Right lobe of liver (tissue), 6 donors: ENCODE data around the gene HSPA4. TPM values are rescaled to one million over a fixed set of nuclear protein-coding genes. Genes with fewer than 3 reads are reported as not detected.

Source experiments
- ATAC-seq, 4 donors: fragments of 200-7000 bp; cut with Tn5 transposase; one replicate each; pipeline ENCODE4 v1.9.1; 2020; ENCODE audit warnings: mild to moderate bottlenecking in 4 of 4, moderate library complexity in 4 of 4
- DNase-seq, 3 donors: peaks; one replicate each; pipeline ENCODE4 v3.0.0-alpha.2; 2020
- H3K27ac ChIP-seq, 3 donors: fragments of 200-600 bp; one replicate each; pipeline ENCODE4 v1.8.0; 2022
- H3K27me3 ChIP-seq, 2 donors: fragments of 200-600 bp; one replicate each; pipeline ENCODE4 v1.8.0; 2022
- H3K36me3 ChIP-seq, 4 donors: fragments of 200-600 bp; sonication (generic) in 1 of 4; one replicate each; pipeline versions ENCODE4 v1.5.1 to v1.8.0; 2017 to 2022; ENCODE audit warnings: control low read depth in 1 of 4
- H3K4me1 ChIP-seq, 4 donors: fragments of 200-600 bp; sonication (generic) in 1 of 4; one replicate each; pipeline versions ENCODE4 v1.5.1 to v1.8.0; 2017 to 2022; ENCODE audit warnings: control low read depth in 1 of 4
- H3K4me3 ChIP-seq, 3 donors: fragments of 200-600 bp; one replicate each; pipeline ENCODE4 v1.8.0; 2022
- H3K9me3 ChIP-seq, 4 donors: fragments of 200-600 bp; sonication (generic) in 1 of 4; one replicate each; pipeline versions ENCODE4 v1.5.1 to v1.8.0; 2017 to 2022; ENCODE audit warnings: control low read depth in 1 of 4
- CTCF ChIP-seq, 4 donors: fragments of 200-600 bp in 3 of 4; fragments of 450-650 bp in 1 of 4; IDR thresholded peaks; one replicate each; pipeline versions ENCODE4 v1.5.1 to v1.8.0; 2016 to 2022; ENCODE audit warnings: antibody characterized with exemption in 4 of 4, mild to moderate bottlenecking in 2 of 4
- POLR2A ChIP-seq: fragments of 450-650 bp; IDR thresholded peaks from one replicate; pipeline ENCODE4 v1.6.1; 2017; ENCODE audit warnings: antibody characterized with exemption, mild to moderate bottlenecking
- WGBS: methylation state at CpG from one replicate; pipeline ENCODE4 v1.1.6; 2018; ENCODE audit warnings: low coverage, low lambda C conversion rate; ENCODE audit not compliant: insufficient coverage; ENCODE audit errors: missing lambda C conversion rate; 5-methylcytosine and 5-hydroxymethylcytosine counted together
- intact Hi-C, 2 donors: fragments of 100-400 bp; cut with DNase I; formaldehyde crosslinking; loops; one replicate each; pipeline versions ENCODE4 v1.11.2 to v1.14.1; 2022
- total RNA-seq, 6 experiments: library from RNA; depleted of rRNA in 2 of 6; stranded (reverse); fragments of >200 nt in 2 of 6; fragmentation: NEBNext Ultra II Directional in 3 of 6; extraction: Animal tissue kit (Norgen Biotek cat#: 25700) in 3 of 6; gene quantifications; one replicate each; pipeline versions ENCODE4 v1.1.0 to v1.2.4, GENCODE V29; 2016 to 2023
- donor health status: DM: no; HTN: yes; CAD: no.
- donor health status: DM: no; HTN: no; CAD: no.
- donor health status: DM: no; HTN: no; CAD: no.
- donor health status: DM: no; HTN: yes; CAD: no.
- donor health status: DM: no; HTN: yes; CAD: no.

Gene HSPA4
- total RNA-seq, 6 experiments from 2014 or later, result 30.1 to 68.6 (median 46.1) TPM

GRCh38 chr5:133062276-133062675 lies 10.5 kb downstream of the HSPA4 start:
- H3K27me3 ChIP-seq, result no peaks in the 10 kb centered on the region
- ATAC-seq (no peak), DNase-seq (no peak)
- H3K4me1 ChIP-seq, result peaks cover 0 to under 1% (median 0%) of the 10 kb centered on the region in 4 donors
- no peak for TF ChIP-seq POLR2A
- no peak for TF ChIP-seq CTCF (IDR thresholded peaks at IDR 0.05)
- intact Hi-C loops, result no loop called here
- H3K9me3 ChIP-seq, result no peaks in the 10 kb centered on the region
- no peak overlapping the region for H3K4me3 ChIP-seq
- 75% methylated on average over 1 of the region's 1 CpG for WGBS
- H3K27ac ChIP-seq, result no peak overlapping the region
- H3K36me3 ChIP-seq, result peaks cover 0 to 25% (median 4%) of the 10 kb centered on the region in 4 donors

- H3K4me3 ChIP-seq, result no peak overlapping the region
- no peaks in the 10 kb centered on the region for H3K27me3 ChIP-seq
- no peaks in the 10 kb centered on the region for H3K4me1 ChIP-seq
- intact Hi-C loops, result no loop called here
- TF ChIP-seq POLR2A (no peak), CTCF (IDR thresholded peaks at IDR 0.05) (no peak)
- no peak overlapping the region for H3K27ac ChIP-seq
- H3K9me3 ChIP-seq, result no peaks in the 10 kb centered on the region
- H3K36me3 ChIP-seq, result peaks cover 0 to 33% (median 4%) of the 10 kb centered on the region in 4 donors
- WGBS, result 55% methylated on average over 9 of the region's 10 CpGs
- peak in 1 of 4 donors; percentile 65 for ATAC-seq
- DNase-seq, result no peak
Observed at GRCh38 chr5:133063965-133064364, 12.2 kb downstream of the HSPA4 start.

GRCh38 chr5:133065471-133065870 lies 13.7 kb downstream of the HSPA4 start:
- WGBS, result 88% methylated on average over 1 of the region's 1 CpG
- intact Hi-C loops, result no loop called here
- DNase-seq, result no peak
- no peak overlapping the region for H3K27ac ChIP-seq
- no peaks in the 10 kb centered on the region for H3K27me3 ChIP-seq
- H3K9me3 ChIP-seq, result no peaks in the 10 kb centered on the region
- ATAC-seq, result no peak
- TF ChIP-seq CTCF (IDR thresholded peaks at IDR 0.05), result no peak
- no peak for TF ChIP-seq POLR2A
- H3K36me3 ChIP-seq, result peaks cover 0 to 48% (median 6%) of the 10 kb centered on the region in 4 donors
- no peak overlapping the region for H3K4me3 ChIP-seq
- no peaks in the 10 kb centered on the region for H3K4me1 ChIP-seq

- intact Hi-C loops, result no loop called here
- no peaks in the 10 kb centered on the region for H3K9me3 ChIP-seq
- peaks cover 0 to 53% (median 7%) of the 10 kb centered on the region in 4 donors for H3K36me3 ChIP-seq
- WGBS, result 83% methylated on average over 2 of the region's 2 CpGs
- no peak overlapping the region for H3K27ac ChIP-seq
- H3K4me3 ChIP-seq, result no peak overlapping the region
- TF ChIP-seq CTCF (IDR thresholded peaks at IDR 0.05) (no peak), POLR2A (no peak)
- H3K27me3 ChIP-seq, result no peaks in the 10 kb centered on the region
- ATAC-seq, result no peak
- DNase-seq, result no peak
- no peaks in the 10 kb centered on the region for H3K4me1 ChIP-seq
Observed at GRCh38 chr5:133066045-133066444, 14.2 kb downstream of the HSPA4 start.

- DNase-seq, result no peak
- no peak overlapping the region for H3K4me3 ChIP-seq
- H3K4me1 ChIP-seq, result peaks cover 0 to 6% (median 0%) of the 10 kb centered on the region in 4 donors
- intact Hi-C loops, result no loop called here
- no peak overlapping the region for H3K27ac ChIP-seq
- no peaks in the 10 kb centered on the region for H3K27me3 ChIP-seq
- 89% methylated on average over 4 of the region's 4 CpGs for WGBS
- peaks cover 0 to 63% (median 12%) of the 10 kb centered on the region in 4 donors for H3K36me3 ChIP-seq
- no peaks in the 10 kb centered on the region for H3K9me3 ChIP-seq
- no peak for TF ChIP-seq CTCF (IDR thresholded peaks at IDR 0.05)
- no peak for TF ChIP-seq POLR2A
- ATAC-seq, result no peak
Observed at GRCh38 chr5:133072021-133072420, 20.2 kb downstream of the HSPA4 start.
